SK-N-SH (cell line): Measurements from ENCODE around the gene GSTM4.
"Not testable (repeated sequence)": the region's sequence is repeated elsewhere in the genome, so short reads cannot be mapped to it uniquely, and the experiment has no call there.

Experiments
- CTCF ChIP-seq: fragments of 200-600 bp; sonication (generic); IDR thresholded peaks from 2 replicates; pipeline ENCODE4 v1.6.1; 2017; ENCODE audit warnings: antibody characterized with exemption, mild to moderate bottlenecking, moderate library complexity
- EP300 ChIP-seq, 2 experiments: IDR thresholded peaks; 2 replicates each; pipeline versions ENCODE4 v1.4.0 to v1.6.1; 2012; ENCODE audit warnings: borderline replicate concordance in 1 of 2, low read depth in 1 of 2, low read length in 1 of 2
- FOXM1 ChIP-seq: IDR thresholded peaks from 2 replicates; pipeline ENCODE4 v1.4.0; 2012; ENCODE audit warnings: low read depth, mild to moderate bottlenecking
- RCOR1 ChIP-seq: fragments of 150-350 bp; IDR thresholded peaks from 2 replicates; pipeline ENCODE4 v1.6.1; 2017; ENCODE audit warnings: antibody characterized with exemption, low read length
- SMC3 ChIP-seq: IDR thresholded peaks from 2 replicates; pipeline ENCODE4 v1.6.1; 2012; ENCODE audit warnings: low read depth, low read length, improper control_type of control experiment
- TAF1 ChIP-seq: IDR thresholded peaks from 2 replicates; pipeline ENCODE4 v1.6.1; 2012; ENCODE audit warnings: low read depth, mild to moderate bottlenecking, low read length, moderate library complexity, borderline replicate concordance

- TF ChIP-seq SMC3; RCOR1; CTCF; EP300 (IDR thresholded peaks at IDR 0.05; ENCODE audit: borderline replicate concordance in 1 of 2, low read depth in 1 of 2, low read length in 1 of 2); TAF1; FOXM1: not testable (repeated sequence)
These were observed 30.0 kb downstream of the GSTM4 start for GRCh38 chr1:109685890-109686289.
